ENCODE measurements around the gene AGAP2. TPM values are rescaled to one million over a fixed set of nuclear protein-coding genes. Genes with fewer than 3 reads are reported as not detected.

The AGAP2 gene
- total RNA-seq: 0.80 and 0.94 TPM in 2 replicates

DNA sequence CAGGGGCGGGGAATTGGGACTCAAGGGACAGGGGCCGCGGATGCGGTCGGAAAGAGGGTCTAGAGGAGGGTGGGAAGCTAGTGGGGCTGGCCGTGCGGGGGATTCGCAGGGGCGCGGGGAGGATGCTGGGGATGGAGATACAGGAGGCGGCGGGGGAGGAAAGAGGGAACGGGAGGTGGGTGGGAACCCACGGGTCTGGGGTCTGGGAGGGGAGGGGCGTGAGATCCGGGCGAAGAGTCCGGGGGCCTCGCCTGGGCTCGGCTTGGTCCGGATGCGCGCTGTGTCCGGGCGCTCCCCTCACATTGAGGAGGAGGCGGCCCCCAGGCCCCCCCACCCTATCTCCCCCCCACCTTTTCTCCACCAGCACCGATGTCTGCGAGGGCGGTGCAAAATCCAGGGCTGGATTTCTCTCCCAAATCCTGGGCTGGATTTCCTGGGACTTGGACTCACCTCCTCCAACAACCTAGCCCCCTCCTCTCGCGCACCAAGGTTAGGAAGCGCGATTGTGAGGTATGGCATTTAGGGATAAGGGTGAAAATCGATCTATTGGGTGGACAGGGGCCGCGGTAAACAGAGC, at the start of gene AGAP2:
TSS of gene AGAP2 (minus strand) at position 82 of the 577 bp plus-strand sequence. CDS start 496 bp downstream, outside the sequence.

DNA sequence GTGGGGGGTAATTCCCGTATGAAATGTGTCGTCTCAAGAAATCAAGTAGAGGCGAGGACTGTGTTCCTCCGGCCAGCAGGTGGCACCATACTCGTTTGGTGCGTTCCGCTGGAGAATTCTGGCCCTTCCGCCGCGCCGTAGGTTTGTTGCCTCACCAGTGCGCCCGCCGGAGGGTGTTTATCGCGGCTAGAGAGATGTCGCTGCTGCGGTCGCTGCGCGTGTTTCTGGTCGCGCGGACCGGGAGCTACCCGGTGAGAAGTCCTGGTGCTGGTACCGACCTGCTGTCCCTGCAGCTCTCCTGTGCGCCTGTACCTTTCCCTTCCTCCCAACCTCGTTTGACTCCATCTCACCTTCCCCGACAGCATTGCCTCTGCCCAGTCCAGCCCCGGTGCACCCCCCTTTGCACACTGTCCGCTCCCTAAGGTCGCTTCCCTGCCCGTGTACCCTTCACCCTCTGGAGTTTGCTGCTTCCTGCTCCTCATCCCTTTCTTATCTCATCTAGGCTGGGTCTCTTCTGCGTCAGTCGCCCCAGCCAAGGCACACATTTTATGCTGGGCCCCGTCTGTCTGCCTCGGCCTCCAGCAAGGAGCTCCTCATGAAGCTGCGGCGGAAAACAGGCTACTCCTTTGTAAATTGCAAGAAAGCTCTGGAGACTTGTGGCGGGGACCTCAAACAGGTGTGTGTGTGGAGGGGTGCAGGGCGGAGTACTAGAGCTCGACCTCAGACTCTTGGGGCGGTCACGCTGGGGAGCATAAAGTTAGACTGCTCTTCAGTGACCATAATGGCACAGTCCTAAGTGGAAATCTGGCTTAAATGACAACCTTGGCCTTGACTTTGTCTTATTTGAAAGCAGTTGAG, 44.3 kb upstream of the AGAP2 start, which contains the start of gene TSFM:
TSS of gene TSFM (plus strand) at position 180 of the 858 bp plus-strand sequence. CDS start at position 195, 15 bp downstream.

DNA sequence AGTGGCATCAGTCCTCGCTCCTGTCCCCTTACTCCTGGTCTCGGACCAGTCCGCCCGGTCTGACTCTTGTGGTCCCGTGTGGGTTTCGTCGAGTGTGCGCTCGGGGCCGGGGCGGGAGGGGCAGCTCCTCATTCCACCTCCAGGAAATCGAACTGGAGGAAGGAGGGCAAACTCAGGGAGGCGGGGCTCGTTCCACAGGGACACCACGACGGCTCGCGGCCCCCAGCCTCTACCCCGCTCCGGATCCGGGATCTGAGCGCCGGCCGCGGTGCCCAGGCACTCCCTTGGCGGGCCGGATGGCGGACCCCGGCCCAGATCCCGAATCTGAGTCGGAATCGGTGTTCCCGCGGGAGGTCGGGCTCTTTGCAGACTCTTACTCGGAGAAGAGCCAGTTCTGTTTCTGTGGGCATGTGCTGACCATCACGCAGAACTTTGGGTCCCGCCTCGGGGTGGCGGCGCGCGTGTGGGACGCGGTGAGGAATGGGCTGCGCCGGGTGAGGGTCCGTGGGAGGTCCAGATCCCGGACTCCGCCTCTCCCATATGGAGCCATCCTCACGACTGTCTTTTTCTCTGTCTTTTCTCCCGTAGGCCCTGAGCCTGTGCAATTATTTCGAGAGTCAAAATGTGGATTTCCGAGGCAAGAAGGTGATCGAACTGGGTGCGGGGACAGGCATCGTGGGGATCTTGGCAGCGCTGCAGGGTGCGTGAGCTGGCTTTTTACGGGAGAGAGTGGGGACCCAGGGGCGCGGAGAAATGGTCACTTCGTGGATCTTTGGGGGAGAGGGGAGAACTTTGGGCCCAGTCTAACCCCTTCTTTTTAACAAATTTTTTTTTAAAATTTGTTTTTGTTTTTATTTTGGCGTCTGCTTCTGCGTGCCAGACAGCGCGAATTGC, 34.1 kb upstream of the AGAP2 start, which contains the start of gene EEF1AKMT3:
TSS of gene EEF1AKMT3 (plus strand) at position 186 of the 894 bp plus-strand sequence. CDS start at position 297, 111 bp downstream.

GRCh38 chr12:57771873-57772428, 33.4 kb upstream of the AGAP2 start, which contains the start of gene METTL1:
TSS of gene METTL1 (minus strand) at chr12:57772105. CDS start at chr12:57772083, 22 bp downstream.

DNA sequence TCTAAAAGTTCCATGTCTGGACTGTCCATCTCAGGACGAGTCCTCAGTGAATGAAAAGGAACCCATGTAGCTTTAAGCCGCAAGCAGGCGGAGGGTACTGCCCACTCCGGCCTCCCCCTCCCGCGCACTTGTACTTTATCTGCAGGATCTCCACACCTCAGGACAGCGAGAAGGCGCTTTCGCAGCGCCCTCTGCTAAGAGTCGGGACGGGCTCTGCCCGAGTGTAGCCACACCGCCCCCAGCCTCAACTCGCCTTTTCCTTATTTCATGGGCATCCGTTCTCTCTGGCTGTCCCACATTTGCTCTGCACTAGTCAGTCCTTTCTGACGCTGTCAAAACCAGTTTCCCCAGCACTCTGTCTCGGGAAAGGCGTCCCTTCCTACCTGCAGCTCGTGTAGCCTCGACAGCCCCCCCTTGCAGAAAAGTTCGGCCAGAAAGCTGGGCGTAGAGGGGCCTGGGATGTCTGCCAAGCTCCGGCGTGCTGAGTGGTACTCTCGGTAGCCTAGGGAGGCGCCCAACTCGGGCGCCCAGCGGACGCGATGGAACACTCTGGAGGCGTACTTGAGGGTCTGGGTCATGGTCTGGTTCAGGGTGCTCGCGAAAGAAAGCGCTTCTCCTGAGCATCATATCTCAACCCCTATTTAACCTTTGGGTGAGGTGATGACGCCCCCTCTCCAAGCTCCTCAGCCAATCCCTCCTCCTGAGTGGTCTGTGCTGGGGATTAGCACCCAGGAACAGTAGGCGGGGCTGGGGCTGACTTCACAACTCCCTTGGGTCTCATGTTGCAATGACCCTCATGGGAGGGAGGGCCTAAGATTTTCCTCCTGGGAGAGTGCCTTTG, 28.1 kb upstream of the AGAP2 start, which contains the start of gene CYP27B1:
TSS of gene CYP27B1 (minus strand) at position 615 of the 841 bp plus-strand sequence. CDS start at position 578, 37 bp downstream.

DNA sequence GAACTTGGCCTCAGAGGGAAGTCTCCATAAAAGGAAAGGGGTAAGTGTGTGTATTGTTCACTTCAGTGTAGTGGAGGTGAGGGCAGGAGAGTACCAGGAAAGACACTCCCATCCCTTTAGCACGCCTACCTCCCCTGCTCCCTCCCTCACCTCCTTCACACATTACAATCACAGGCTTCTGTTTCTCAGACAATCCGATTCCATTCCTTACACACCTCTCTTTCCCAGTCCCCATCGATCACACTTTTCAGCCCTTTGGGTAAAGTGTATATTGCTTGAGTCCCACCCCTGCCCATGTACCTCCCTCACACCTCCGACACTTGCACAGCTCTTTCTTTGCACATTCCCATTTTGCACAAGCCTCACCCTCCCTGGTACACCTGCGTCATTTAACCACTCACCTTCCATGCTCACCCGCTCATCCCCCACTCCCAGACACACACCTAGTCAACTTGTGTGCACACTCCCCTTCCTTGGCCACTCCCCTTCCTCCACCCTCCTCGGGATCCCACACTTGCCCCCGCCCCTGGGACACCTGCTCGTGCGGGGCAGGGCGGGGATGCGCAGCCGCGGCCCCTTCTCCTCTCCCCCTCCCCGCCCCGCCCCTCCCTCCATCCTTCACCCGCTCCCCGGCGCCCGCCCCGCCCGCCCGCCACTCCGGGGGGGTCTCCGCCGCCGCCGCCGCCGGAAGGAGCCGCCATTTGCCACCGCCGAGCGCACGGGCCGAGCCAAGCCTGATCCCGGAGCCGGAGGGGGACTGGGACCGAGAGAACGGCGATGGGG, 16.1 kb upstream of the AGAP2 start, which contains the start of gene MARCHF9:
TSS of gene MARCHF9 (plus strand) at position 693 of the 783 bp plus-strand sequence. CDS start 426 bp downstream, outside the sequence.

DNA sequence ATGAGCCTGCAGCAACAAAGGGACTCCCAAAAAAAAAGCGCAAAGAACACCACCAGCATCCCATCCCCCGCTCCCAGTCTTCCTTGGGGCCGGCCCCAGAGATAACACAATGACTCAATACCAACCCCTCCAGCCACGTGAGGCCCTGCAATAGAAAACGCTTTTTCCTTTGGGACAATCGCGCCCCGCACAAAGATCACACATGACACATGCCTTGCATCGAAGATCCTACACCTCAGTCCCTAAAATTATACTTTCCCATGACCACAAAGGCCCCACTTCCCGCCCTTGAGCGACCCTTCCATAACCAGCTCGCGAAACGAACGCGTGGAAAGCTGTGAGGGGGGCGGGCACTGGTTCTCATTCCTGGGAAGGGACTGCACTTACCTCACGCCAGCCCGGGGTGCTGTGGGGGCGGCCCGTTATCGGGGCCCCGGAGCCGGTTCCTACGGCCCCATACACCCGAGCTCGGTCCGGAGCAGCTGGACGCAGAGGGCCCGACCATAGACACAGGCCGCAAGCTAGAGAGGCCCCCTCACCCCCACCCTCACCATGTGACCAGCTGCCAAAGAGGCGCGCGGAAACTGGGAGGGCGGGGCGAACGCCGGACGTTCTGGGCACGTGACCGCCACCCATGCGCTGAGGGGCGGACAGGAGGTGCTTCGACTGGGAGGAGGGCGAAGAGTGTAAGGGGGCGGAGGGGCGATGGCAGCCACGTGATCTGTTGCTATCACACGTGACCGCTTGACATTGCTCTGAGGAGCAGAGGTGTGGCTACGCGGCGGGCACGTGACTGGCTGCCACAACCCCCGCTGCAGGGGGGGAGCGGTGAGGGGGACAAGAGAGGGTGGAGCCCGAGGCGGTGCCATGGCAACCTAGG, 13.5 kb upstream of the AGAP2 start, which contains the start of gene CDK4:
TSS of gene CDK4 (minus strand) at position 523 of the 880 bp plus-strand sequence. CDS start 593 bp downstream, outside the sequence.

DNA sequence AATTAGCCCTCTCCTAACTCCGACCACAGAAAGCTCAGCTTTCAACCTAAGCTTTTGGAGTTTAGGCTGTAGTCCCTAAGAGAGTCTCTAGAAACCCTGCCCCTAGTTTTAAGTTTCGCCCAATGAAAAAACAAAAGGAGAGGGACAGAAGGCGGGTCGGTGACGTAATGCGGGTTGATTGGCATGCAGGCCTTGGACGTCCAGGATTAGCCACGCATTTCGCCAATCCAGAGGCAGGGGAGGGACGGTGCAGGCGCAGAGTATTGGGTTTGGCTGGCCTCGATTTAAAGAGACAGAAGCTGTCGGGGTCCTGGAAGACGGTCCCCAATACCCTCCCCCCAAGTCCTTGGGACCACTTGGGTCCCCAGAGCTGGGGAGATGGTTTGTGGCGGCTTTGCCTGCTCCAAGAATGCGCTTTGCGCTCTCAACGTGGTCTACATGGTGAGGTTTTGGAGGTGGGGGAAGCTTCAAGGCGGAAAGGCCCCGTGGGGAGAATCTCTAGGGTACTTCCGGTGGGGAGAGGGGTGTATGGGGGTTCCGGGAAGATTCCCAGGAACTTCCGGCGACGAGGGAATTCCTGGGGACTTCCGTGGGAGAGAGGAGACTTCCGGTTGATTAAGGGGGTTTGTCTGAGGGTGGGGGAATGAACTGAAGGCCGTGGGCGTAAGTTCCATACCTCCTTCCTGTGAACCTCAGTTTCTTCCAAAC, 6.4 kb upstream of the AGAP2 start, which contains the start of gene TSPAN31:
TSS of gene TSPAN31 (plus strand) at position 263 of the 708 bp plus-strand sequence. CDS start at position 379, 116 bp downstream.

DNA sequence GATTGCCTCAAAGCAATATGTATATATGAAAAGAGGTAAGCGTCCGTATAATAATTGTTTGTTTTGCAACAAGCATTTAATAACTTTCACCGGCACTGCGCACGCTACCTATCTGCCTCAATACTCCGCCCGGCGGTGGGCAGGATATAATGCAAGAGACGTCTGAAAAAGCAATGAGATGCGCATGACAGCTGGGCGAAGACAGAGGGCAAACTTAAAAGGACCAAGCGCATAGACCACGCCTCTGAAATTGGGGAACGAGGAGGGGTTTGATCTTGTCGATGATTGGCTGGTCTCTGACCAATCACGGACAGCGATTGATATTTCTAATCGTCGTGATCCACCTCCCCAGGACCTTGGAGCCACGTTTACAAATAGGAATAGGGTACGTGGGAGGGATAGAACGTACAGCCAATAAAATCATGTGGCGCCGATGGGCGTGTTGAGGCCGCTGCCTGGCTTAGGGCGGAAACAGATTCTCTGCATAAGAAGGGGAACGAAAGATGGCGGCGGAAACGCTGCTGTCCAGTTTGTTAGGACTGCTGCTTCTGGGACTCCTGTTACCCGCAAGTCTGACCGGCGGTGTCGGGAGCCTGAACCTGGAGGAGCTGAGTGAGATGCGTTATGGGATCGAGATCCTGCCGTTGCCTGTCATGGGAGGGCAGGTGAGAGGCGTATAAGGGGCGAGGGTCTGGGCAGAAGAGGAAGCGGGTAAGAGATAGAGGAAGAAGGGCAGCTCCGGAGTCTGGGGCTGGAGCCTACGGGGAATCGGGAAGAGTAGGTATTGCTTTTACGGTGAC, 44.7 kb downstream of the AGAP2 start, which contains the start of gene OS9:
TSS of gene OS9 (plus strand) at position 474 of the 800 bp plus-strand sequence. CDS start at position 504, 30 bp downstream.

Other genes with a start within 250 kb of the AGAP2 start
- 18.9 and 54.0 TPM in 2 replicates for gene DDIT3, start 218.2 kb downstream of the AGAP2 start, total RNA-seq
- 2.7 and 3.3 TPM in 2 replicates for gene MBD6, start 215.9 kb downstream of the AGAP2 start, total RNA-seq
- gene DCTN2, start 191.6 kb downstream of the AGAP2 start, total RNA-seq: 175 and 190 TPM in 2 replicates
- gene KIF5A, start 188.7 kb downstream of the AGAP2 start, total RNA-seq: 0.08 and 0.19 TPM in 2 replicates
- gene PIP4K2C, start 147.6 kb downstream of the AGAP2 start, total RNA-seq: 57.7 and 73.4 TPM in 2 replicates
- gene DTX3, start 133.9 kb downstream of the AGAP2 start, total RNA-seq: 5.7 and 11.7 TPM in 2 replicates
- gene ARHGEF25, start 127.3 kb downstream of the AGAP2 start, total RNA-seq: 0.76 and 2.0 TPM in 2 replicates
- 0.34 and 1.2 TPM in 2 replicates for gene B4GALNT1, start 105.5 kb downstream of the AGAP2 start, total RNA-seq
- 137 and 149 TPM in 2 replicates for gene OS9, start 44.6 kb downstream of the AGAP2 start, total RNA-seq
- gene TSPAN31, start 6.3 kb upstream of the AGAP2 start, total RNA-seq: 54.4 and 65.6 TPM in 2 replicates
- 102 and 145 TPM in 2 replicates for gene CDK4, start 13.6 kb upstream of the AGAP2 start, total RNA-seq
- 6.1 and 9.1 TPM in 2 replicates for gene MARCHF9, start 16.4 kb upstream of the AGAP2 start, total RNA-seq
- gene CYP27B1, start 28.3 kb upstream of the AGAP2 start, total RNA-seq: 92.0 and 93.4 TPM in 2 replicates
- gene METTL1, start 33.4 kb upstream of the AGAP2 start, total RNA-seq: 11.6 and 13.9 TPM in 2 replicates
- 4.9 and 5.2 TPM in 2 replicates for gene EEF1AKMT3, start 33.9 kb upstream of the AGAP2 start, total RNA-seq
- 30.2 and 41.5 TPM in 2 replicates for gene TSFM, start 44.0 kb upstream of the AGAP2 start, total RNA-seq
- 0.23 and 0.53 TPM in 2 replicates for gene AVIL, start 80.0 kb upstream of the AGAP2 start, total RNA-seq
- 37.1 and 60.8 TPM in 2 replicates for gene CTDSP2, start 108.0 kb upstream of the AGAP2 start, total RNA-seq
- 14.7 and 15.2 TPM in 2 replicates for gene ATP23, start 202.8 kb upstream of the AGAP2 start, total RNA-seq